Measurements from ENCODE around the gene EXOC3L2.
A peak's percentile ranks its signal among the peaks of the same experiment; 100 is the strongest.

The EXOC3L2 gene

DNA sequence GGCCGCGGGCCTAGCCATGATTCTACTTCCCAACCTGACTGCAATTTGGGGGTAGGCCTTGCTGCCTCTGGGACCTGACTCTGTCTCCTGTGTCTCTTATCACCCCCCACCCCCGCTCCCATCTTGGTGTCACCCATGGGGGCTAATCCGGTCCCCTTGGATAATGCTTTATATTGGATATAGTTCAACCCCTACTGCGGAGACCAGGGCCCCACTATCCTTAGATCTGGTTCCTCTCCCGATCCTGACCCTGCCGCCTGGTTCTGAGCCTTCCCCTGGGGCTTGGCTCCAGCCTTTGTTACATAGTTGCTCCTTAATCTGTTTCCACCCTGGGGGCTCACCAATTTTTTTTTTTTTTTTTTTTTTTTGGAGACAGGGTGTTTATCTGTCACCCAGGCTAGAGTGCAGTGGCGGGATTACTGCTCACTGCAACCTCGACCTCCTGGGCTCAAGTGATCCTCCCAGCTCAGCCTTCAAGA lies 65.3 kb downstream of the EXOC3L2 start:
- no peak for DNase-seq (ENCODE audit: low read depth in 2 of 2)

DNA sequence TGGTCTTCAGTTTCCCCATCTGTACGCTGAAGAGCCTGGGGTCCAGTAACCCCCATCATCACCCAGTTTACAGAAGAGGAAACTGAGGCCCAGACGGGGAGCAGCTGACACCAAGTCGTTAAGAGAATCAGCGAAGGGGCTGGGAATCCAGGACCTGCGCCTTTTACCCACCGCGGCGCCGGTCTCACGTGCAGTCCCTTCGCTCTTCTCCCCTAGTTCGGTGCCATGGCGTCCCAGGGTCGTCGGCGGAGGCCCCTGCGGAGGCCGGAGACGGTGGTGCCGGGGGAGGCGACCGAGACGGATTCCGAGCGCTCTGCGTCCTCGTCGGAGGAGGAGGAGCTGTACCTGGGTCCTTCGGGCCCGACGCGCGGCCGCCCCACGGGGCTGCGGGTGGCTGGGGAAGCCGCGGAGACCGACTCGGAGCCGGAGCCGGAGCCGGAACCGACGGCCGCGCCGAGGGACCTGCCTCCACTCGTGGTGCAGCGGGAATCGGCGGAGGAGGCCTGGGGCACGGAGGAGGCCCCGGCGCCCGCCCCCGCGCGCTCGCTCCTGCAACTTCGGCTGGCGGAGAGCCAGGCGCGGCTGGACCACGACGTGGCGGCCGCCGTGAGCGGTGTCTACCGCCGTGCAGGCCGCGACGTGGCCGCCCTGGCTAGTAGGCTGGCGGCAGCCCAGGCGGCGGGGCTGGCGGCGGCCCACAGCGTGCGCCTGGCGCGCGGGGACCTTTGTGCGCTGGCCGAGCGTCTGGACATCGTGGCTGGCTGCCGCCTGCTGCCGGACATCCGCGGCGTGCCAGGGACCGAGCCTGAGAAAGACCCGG lies 65.9 kb downstream of the EXOC3L2 start:
- no peak for DNase-seq (ENCODE audit: low read depth in 2 of 2)

DNA sequence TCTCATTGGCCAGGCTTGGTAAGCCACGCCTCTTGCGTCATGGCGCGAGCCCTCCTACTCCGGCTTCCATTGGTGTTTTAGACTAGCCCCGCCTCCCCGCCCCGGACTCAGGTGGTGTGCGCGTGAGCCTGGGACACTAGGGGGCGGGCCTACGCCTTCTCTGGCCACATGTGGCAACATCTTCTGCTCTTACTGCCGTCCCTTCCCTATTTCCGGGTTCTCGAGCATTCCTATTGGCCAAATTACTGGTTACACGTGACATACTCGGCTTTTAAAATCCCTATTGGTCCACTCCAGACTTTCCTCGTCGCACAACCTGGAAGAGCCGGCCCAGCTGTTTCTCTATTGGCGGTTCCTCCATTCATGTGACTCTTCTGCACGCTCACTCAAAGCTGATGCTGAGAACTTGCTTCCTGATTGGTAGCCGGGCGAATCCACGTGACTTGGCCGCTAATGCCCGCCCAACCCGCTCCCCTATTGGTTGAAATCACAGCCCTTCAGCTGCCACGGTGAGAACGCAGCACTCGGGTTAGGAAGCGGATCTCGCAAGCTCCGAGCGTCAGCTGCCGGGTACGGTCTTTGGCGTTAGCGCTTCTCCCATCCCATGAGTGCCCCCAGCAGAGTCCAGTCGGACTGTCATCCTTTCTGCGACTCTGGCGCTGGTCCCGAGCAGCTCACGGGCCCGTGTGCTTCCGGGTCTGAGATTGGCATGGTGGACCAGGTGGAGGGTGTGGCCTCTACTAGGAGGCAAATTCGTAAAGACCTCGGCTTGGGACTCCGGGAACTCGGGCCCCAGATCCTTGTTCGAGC lies 66.7 kb downstream of the EXOC3L2 start, which contains the start of gene BLOC1S3:
TSS of gene BLOC1S3 (plus strand) at position 523 of the 810 bp plus-strand sequence. CDS start 513 bp downstream, outside the sequence.
- peak; percentile 98 to 100 for DNase-seq (ENCODE audit: low read depth in 2 of 2)

DNA sequence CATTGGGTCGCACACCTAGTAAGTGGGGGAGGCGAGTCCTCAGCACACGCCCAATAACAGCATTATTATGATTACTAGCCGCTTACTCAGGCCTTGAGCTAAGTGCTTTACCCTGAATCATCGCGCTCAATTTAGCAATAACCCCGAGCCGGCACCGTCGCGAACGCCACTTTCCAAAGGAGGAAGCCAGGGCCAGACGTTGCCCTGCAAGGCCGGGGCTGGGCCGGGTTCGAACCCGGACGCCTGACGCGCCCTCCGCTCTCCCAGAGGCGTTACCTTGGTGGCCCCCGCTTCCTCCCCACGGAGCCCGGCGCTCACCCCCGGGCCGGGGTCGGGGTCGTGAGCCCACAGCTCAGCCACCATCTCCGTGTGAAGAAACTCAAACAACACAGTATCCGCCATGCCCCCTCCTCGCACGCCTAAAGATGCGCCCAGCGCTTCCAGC lies 67.4 kb downstream of the EXOC3L2 start, which contains the start of gene TRAPPC6A:
TSS of gene TRAPPC6A (minus strand) at position 421 of the 445 bp plus-strand sequence. CDS start at position 402, 19 bp downstream.
- DNase-seq (ENCODE audit: low read depth in 2 of 2) = no peak

DNA sequence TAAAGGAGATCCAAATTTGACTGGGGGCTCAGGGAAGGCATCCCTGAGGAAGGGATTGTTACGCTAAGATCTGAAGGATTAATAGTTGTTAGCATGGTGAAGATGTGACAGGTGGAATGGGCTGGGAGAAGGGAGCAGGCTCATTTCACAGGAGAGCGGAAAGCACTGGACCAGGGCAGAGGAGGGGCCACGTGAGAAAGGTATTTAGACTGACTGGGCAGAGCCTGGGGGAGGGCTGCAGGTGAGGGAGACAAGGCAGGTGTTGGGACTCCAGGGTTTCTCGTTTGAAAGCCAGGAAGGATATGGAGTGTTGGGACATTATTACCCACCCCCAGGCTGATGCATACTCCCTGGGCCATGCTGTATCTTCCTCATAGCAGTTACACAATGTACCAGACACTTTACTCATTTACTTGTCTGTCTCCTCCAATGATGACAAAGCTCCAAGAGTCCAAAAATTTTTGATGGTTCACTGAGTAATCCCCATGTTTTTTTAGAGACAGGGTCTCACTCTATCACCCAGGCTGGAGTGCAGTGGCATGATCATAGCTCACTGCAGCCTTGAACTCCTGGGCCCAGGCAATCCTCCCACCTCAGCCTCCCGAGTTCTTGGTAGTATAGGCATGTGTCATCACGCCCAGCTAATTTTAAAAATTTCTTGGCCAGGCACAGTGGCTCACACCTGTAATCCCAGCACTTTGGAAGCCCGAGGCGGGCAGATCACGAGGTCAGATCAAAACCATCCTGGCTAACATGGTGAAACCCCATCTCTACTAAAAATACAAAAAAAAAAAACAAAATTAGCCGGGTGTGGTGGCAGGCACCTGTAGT lies 69.5 kb downstream of the EXOC3L2 start:
- DNase-seq (ENCODE audit: low read depth in 2 of 2) = no peak

DNA sequence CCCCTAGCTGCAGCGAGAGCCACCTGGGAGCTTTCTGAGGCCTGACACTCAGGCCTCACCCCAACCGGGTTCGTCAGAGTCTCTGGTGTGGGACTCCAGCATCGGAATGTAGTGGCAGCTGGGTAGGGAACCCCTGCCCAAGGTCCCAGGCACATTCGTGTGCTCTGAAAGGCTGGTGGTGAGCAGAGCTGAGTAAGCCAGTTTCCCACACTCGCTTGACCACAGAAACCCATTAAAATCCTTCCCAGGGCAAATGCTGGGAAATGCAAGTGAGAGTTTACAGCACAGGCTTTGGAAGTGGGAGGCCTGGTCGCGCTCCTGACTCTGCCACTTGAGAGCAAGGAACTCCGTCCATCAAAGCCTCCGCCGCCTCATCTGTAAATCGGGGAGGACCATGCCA lies 71.4 kb downstream of the EXOC3L2 start:
- DNase-seq (ENCODE audit: low read depth in 2 of 2) = no peak

DNA sequence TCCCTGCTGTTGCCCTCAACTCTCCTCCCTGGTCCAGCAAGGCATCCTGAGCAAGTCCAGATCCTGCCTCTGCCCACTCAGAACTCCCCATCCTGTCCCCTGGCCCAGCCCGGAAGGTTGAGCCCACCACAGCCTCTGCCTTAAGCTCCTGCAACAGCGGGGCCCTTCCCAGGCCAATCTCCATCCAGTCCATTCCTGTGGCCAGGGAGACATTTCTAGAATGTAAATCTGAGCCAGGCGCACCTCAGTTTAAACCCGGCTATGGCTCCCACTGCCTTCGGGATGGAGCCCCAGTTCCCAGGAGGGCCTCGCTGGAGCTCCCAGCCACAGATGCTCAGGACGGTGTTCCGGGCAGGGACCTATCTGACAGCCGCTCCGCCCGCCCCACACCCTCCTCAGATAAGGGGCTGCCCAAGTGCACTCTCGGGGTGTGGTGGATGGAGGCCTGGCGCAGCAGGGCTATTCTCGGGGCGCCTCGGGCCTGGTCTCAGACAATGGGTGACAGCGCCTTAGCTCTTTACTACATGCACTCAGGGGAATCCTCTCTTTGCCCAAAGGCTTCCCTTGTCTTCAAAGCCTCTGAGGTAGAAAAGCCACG lies 72.5 kb downstream of the EXOC3L2 start:
- DNase-seq (ENCODE audit: low read depth in 2 of 2) = no peak

DNA sequence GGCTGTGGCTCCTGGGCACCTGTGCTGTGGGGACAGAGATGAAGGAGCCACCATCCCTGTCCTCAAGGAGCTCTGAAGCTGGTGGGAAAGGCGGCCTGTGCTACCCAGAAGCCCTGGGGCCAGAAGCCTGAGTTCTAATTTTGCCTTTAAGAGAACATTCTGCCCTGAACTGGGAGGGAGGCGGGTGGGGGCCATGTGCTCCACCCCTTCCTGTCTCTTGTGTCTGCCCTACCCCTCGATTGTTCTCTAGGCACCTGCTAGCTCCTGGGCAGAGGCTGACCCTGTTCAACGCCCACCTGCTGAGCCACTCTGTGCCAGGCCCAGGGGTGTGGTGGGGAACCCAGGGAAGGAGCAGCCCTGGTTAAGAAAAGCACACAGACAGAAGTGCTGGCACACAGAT lies 73.0 kb downstream of the EXOC3L2 start:
- no peak for DNase-seq (ENCODE audit: low read depth in 2 of 2)

DNA sequence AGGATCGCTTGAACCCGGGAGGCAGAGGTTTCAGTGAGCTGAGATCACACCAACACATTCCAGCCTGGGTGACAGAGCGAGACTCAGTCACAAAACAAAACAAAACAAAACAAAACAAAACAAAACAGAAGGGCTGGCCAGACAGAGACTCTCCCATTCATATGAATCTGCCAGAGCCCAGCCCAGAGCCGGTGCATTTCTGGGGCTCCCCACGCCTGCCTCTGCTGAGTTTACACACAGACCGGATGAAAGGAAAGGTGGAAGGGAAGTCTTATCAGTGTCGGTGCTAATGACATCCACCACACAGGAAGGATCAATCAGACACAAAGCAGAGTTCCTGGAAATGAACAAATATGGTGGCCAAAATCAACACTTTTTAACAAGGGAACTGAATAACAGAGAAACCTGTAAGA lies 74.0 kb downstream of the EXOC3L2 start:
- no peak for DNase-seq (ENCODE audit: low read depth in 2 of 2)

DNA sequence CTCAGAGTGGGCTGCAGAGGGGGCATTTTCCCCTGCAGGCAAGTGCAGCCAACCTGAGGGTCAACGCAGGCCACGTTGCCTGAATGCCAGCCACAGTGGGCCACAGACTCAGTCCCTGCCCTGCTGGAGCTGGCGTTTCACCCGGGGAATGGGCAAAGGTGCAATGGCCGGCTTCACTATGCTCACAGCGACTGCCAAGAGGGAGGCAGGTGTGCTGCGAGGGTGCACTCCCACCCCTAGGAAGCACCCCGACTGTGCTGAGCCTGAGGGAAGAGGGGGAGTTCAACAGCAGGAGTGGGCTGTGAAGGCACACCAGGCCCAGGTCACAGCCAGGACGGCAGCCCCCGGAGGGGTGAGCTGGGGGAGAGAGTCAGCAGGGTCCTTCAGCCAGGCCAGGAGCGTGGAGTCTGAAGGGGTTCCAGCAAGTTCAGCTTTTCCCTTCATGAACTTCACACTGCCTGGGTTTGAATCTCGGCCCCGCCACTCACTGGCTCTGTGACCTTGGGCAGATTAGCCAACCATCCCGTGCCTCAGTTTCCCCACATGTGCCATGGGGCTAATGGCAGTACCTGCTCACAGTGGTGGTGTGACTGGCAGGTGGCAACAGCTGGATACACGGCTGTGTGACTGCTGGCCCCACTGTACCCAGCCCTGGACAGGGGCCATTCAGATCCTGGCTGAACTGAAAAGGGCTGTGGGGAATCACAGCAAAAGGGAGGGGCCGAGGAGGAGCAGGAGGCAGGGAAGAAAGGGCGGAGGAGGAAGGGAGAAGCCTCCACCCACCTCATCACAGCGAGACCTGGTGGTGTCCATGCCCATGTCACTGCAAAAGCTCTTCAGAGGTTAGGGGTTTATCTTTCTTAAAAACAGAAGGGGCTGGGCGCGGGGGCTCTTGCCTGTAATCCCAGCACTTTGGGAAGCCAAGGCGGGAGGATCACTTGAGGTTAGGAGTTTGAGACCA lies 74.8 kb downstream of the EXOC3L2 start:
- no peak for DNase-seq (ENCODE audit: low read depth in 2 of 2)

DNA sequence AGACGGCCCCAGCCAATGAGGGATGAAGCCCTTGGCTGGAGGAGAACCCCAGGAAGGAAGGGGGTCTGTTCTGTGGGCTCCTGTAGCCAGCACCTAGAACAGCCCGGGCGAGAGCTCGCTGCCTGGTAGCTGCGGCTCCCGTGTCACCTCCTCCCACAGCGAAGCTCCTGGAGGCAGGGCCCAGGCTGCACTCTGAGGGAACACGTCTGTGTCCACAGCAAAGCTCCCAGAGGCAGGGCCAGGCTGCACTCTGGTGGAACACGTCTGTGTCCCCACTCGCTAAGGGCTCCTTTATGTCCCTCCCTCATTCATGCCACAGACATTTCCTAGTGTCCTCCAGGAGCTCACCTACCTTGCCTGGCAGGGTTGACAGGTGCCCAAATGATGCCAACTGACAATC lies 75.6 kb downstream of the EXOC3L2 start:
- DNase-seq (ENCODE audit: low read depth in 2 of 2) = no peak

DNA sequence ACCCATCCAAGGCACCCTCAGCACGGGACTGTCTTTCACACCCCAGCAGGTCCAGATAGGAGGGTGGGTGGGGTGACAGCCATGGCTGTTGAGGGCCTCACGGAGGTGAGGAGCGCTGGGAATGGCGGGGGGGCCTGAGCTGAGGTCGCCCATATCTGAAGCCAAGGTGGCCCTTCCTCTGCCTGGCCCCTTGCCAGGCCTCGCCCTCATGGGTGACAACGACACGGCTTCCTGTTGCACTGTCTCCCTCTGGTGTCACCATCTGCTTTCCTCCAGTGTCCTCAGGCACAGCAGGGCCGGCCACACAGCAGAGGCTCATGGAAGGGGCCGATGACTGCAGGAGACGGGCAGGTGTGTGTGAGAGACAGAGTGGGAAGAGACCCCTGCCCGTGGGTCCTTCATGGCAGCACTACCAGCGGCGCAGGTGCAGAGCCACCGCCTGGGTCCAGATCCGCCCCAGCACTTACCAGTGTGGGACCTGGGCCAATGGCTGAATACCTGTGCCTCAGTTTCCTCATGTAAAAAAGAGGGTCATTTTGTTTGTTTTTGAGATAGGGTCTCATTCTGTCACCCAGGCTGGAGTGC lies 76.3 kb downstream of the EXOC3L2 start:
- DNase-seq (ENCODE audit: low read depth in 2 of 2) = no peak

DNA sequence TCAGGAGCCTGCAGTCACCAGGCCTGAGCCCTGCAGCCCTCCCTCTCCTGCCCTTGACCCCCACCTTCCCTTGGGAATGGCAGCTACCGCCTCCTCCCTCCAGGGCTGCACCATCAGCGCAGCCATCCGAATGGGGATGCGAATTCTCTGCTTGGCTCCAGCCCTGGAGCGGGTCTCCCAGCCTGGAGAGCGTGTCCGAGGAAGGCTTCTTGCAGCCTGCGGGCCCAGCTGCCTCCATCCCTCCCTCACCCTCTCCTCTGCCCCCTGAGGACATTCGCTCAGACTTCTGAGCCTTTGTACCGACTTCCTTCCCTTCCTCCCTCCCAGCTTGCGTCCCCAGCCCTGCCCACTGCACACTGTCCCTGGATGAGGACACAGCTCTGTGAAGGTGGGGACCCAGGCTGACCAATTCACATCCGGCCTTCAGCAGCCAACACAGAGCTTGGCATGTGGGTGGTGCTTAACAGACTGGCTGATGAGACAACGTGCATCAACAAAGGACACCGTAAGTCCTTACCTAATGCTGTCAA lies 78.4 kb downstream of the EXOC3L2 start:
- DNase-seq (ENCODE audit: low read depth in 2 of 2) = no peak

DNA sequence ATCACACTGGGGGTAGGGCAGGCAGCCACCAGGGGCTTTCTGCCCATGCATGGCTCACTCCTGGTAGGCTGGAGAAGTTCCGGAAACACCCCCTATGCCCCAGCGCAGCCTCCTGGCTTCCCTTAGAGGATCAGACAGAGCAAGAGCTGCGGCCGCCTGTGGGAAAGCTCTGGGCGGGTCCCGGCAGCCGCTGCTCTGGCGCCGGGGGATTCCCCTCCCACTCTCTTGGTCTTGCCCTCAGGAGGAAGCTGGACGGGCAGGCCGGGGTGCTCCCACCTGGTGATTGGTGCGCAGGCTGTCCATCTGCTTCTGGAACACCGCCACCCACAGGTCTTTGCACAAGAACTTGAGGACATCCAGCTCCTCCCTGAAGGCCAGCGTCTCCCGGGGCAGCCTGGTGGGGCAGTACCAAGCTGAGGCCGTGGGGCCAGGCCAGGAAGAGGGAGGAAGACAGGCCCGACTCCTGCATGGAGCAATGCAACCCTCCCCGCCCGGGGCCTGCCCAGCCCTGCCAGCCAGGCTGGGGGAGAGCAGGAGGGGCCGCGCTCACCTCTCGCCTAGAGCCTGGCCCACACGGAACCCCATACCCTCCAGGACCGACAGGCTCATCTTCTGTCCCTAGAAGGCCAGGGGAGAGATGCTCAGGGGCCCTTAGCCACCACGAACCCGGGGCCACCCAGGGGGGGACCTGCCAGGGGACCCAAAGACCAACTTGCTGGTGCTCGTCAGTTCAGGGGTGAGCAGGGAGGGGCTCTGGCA lies 80.5 kb downstream of the EXOC3L2 start:
- DNase-seq (ENCODE audit: low read depth in 2 of 2) = no peak

DNA sequence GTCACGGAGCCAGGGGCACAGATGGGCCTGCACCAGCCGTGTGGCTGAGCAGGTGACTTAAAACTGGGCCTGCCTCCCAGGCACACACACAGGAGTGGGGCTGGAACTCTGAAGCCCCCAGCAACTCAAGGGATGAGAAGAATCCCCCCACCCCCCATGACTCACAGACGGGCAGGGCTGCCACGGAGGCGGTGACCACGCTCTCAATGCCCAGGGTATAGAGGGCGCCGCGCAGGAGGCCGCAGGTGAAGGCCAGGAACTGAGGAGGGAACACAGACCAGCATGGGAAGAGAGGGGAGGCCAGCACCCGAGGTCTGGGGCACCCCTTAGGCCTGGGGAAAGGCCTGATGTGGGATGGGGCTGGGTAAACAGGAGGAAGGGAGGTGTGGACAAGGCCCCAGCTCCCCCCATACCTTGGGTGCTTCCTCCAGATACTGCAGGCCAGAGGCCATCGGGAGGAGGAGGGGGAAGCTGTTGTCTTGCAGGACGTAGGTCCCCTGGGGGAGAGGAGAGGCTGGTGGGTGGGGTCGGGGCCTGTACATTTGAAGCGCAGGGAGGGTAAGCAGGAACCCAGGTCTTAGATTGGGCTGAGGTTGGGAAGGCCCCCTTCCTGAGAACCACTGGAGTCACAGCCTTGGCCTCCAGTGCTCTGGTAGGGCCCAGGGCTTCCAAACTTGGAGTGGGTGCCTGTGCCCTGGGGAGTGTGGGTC lies 81.3 kb downstream of the EXOC3L2 start:
- no peak for DNase-seq (ENCODE audit: low read depth in 2 of 2)

DNA sequence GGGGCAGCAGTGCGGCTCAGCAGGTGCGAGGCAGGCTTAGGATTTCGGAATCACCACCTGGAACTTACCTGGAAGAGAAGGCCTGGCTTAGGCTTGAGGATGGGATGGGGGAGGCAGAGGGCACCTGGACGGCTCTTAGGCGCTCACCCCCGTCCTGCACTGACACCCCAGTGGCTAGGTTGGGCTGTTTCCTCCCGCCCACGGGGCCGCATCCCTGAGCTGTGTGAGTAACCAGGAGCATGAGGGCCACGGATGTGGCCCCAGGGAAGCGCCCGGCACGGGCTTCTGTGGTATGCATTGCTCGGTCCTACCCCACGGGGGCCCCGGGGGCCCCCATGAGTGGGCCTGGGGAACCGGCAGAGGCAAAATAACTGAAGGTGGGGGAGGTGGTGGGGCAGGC lies 82.1 kb downstream of the EXOC3L2 start:
- no peak for DNase-seq (ENCODE audit: low read depth in 2 of 2)

DNA sequence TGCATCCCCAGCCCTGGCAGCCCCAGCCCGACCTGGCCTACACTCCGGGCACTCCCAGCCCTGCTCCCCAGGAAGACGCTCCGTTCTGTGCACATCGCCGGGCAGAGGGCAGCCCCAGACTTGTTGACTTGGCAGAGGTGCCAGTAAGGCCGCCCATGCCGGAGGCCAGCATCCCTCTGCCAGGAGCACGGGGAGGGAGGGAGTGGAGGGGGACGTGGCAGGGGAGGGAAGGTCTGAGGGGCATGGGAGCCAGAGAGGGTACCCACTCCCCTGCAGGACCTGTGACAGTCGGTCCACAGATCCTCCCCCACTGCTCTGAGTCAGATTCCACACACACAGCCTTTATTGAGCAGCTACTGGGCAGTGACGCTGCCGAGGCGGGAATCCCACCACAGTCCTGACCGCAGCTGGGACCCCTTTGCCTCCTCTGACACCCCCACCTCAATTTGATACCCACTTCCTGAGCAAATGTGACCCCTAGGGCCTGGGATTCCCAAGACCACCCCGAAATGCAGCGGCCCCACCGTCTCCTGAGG lies 82.5 kb downstream of the EXOC3L2 start:
- no peak for DNase-seq (ENCODE audit: low read depth in 2 of 2)

All from stimulated activated CD8-positive, alpha-beta memory T cell treated with anti-CD3 and anti-CD28 coated beads, Interleukin-2, amount 100 ng/mL, for 1 hour (primary cell).